Sigmoid colon (tissue), 7 donors: ENCODE data around the gene RASSF1. TPM values are rescaled to one million over a fixed set of nuclear protein-coding genes. Genes with fewer than 3 reads are reported as not detected.

Experiments
- DNase-seq: peaks from one replicate; pipeline ENCODE4 v3.0.0-alpha.2; 2019
- H3K27ac ChIP-seq, 4 donors: fragments of 200-600 bp; sonication (generic); one replicate each; pipeline ENCODE4 v1.5.1; 2016 to 2019; ENCODE audit warnings: mild to moderate bottlenecking in 1 of 4
- H3K27me3 ChIP-seq, 3 donors: fragments of 200-600 bp; sonication (generic); one replicate each; pipeline ENCODE4 v1.5.1; 2019; ENCODE audit warnings: mild to moderate bottlenecking in 1 of 3
- H3K36me3 ChIP-seq, 4 donors: fragments of 200-600 bp; sonication (generic); one replicate each; pipeline ENCODE4 v1.5.1; 2016 to 2019
- H3K4me1 ChIP-seq, 4 donors: fragments of 200-600 bp; sonication (generic); one replicate each; pipeline ENCODE4 v1.5.1; 2017 to 2019
- H3K4me3 ChIP-seq, 4 donors: fragments of 200-600 bp; sonication (generic); one replicate each; pipeline ENCODE4 v1.5.1; 2017 to 2019; ENCODE audit warnings: mild to moderate bottlenecking in 2 of 4, moderate library complexity in 1 of 4
- H3K9me3 ChIP-seq, 4 donors: fragments of 200-600 bp in 3 of 4; sonication (generic) in 3 of 4; one replicate each; pipeline versions ENCODE4 v1.5.1 to v1.6.1; 2013 to 2019
- EP300 ChIP-seq, 4 donors: sonication (generic); formaldehyde crosslinking; IDR thresholded peaks; one replicate each; pipeline ENCODE4 v1.6.1; 2017; ENCODE audit warnings: antibody characterized with exemption in 4 of 4
- POLR2A ChIP-seq, 2 donors: fragments of 450-650 bp; IDR thresholded peaks; one replicate each; pipeline ENCODE4 v1.6.1; 2016; ENCODE audit warnings: antibody characterized with exemption in 2 of 2, mild to moderate bottlenecking in 2 of 2, moderate library complexity in 2 of 2
- POLR2AphosphoS5 ChIP-seq, 4 donors: sonication (generic); formaldehyde crosslinking; IDR thresholded peaks; one replicate each; pipeline ENCODE4 v1.6.1; 2017; ENCODE audit warnings: antibody characterized with exemption in 4 of 4
- WGBS, 2 donors: extraction: QIAGEN DNeasy Blood & Tissue Kit; methylation state at CpG; one replicate each; pipeline ENCODE4 v1.1.7; 2013; 5-methylcytosine and 5-hydroxymethylcytosine counted together
- intact Hi-C: fragments of 100-400 bp; cut with DNase I; formaldehyde crosslinking; loops from one replicate; pipeline ENCODE4 v1.15.1; 2023
- polyA plus RNA-seq, 3 donors: library from polyadenylated mRNA; stranded (reverse); fragments of 200-250 nt; gene quantifications; one replicate each; pipeline ENCODE4 v1.2.3, GENCODE V29; 2013
- total RNA-seq, 4 donors: library from RNA; depleted of rRNA; stranded (reverse); fragments of >200 nt; gene quantifications; one replicate each; pipeline ENCODE4 v1.1.0, GENCODE V29; 2016
- TF ChIP-seq, protein P1 (sequence below), 4 experiments: fragments of 450-650 bp in 3 of 4; fragments of 200-600 bp in 1 of 4; IDR thresholded peaks; one replicate each; pipeline ENCODE4 v1.5.1; 2016 to 2019; ENCODE audit warnings: antibody characterized with exemption in 4 of 4, mild to moderate bottlenecking in 3 of 4, moderate library complexity in 2 of 4
- donor health status: healthy with polysubstance abuse.
- donor health status: Bipolar disorder and iron deficiency.
- donor health status: healthy.

The RASSF1 gene
- total and polyA plus RNA-seq, 7 donors = 16.4 to 41.7 (median 27.7) TPM

DNA sequence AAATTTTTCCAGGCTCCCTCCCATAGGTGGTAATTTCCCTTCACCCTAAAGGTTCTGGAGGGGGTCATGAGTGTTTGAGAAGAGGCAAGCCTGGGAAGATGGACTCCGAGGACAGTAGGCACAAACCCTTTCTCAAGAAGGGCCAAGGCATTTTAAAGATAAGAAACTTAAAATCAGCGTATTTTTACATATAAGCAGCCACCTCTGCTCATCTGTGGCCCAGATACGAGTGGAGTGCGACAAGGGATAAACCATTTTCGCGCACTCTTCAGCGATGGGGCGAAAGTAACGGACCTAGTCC is 539 bp downstream of the RASSF1 start:
- H3K36me3 ChIP-seq = no peaks in the 10 kb centered on the region
- H3K27me3 ChIP-seq = no peaks in the 10 kb centered on the region
- DNase-seq = no peak
- H3K27ac ChIP-seq = peak overlapping the region; percentile 93 to 100 (median 98)
- no peaks in the 10 kb centered on the region for H3K9me3 ChIP-seq
- intact Hi-C loops = no loop called here
- WGBS, 2 donors = 23 to 55% methylated on average over 9 of the region's 9 CpGs
- peaks cover 0 to 61% (median 59%) of the 10 kb centered on the region in 4 donors for H3K4me1 ChIP-seq
- H3K4me3 ChIP-seq = peak overlapping the region; percentile 34 to 62 (median 54)
- TF ChIP-seq, protein P1, sequence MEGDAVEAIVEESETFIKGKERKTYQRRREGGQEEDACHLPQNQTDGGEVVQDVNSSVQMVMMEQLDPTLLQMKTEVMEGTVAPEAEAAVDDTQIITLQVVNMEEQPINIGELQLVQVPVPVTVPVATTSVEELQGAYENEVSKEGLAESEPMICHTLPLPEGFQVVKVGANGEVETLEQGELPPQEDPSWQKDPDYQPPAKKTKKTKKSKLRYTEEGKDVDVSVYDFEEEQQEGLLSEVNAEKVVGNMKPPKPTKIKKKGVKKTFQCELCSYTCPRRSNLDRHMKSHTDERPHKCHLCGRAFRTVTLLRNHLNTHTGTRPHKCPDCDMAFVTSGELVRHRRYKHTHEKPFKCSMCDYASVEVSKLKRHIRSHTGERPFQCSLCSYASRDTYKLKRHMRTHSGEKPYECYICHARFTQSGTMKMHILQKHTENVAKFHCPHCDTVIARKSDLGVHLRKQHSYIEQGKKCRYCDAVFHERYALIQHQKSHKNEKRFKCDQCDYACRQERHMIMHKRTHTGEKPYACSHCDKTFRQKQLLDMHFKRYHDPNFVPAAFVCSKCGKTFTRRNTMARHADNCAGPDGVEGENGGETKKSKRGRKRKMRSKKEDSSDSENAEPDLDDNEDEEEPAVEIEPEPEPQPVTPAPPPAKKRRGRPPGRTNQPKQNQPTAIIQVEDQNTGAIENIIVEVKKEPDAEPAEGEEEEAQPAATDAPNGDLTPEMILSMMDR (IDR thresholded peaks at IDR 0.05) = no peak
- TF ChIP-seq POLR2AphosphoS5 (IDR thresholded peaks at IDR 0.05) (no peak), POLR2A (IDR thresholded peaks at IDR 0.05) (no peak), EP300 (IDR thresholded peaks at IDR 0.05) (no peak)

DNA sequence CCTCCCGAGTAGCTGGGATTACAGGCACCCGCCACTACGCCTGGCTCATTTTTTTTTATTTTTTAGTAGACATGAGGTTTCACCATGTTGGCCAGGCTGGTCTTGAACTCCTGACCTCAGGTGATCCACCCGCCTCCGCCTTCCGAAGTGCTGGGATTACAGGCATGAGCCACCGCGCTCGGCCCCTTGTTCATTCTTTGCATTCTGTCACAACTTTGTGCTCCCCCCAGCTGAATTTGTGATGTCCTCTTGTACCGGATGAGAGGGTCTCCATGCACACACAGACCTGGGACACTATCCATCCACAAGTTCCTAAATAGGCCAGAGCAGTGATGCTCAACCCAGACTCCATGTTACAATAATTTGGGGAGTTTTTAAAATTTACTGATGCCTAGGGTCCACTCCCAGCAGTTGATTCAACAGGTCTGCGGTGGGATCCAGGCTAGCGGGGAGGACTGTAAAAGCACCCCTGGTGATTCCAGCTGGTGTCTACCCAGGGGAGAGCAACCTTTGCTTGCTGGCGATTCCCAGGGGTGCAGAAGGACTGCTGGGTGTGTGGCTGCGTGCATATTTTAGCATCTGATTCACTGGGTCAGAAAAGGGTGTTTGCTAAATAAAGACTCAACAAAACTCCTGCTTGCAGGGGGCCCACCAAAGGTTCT is 1.0 kb downstream of the RASSF1 start:
- Histone ChIP-seq H3K4me3 (peak overlapping the region; percentile 34 to 62 (median 54)), H3K27me3 (no peaks in the 10 kb centered on the region), H3K9me3 (no peaks in the 10 kb centered on the region), H3K36me3 (no peaks in the 10 kb centered on the region), H3K4me1 (peaks cover 0 to 63% (median 61%) of the 10 kb centered on the region in 4 donors), H3K27ac (peak overlapping the region; percentile 93 to 100 (median 98))
- intact Hi-C loops = no loop called here
- no peak for DNase-seq
- WGBS, 2 donors = 67 to 82% methylated on average over 14 of the region's 14 CpGs
- TF ChIP-seq, protein P1 (IDR thresholded peaks at IDR 0.05) = no peak
- TF ChIP-seq POLR2A (IDR thresholded peaks at IDR 0.05) (no peak), POLR2AphosphoS5 (IDR thresholded peaks at IDR 0.05) (no peak), EP300 (IDR thresholded peaks at IDR 0.05) (no peak)

DNA sequence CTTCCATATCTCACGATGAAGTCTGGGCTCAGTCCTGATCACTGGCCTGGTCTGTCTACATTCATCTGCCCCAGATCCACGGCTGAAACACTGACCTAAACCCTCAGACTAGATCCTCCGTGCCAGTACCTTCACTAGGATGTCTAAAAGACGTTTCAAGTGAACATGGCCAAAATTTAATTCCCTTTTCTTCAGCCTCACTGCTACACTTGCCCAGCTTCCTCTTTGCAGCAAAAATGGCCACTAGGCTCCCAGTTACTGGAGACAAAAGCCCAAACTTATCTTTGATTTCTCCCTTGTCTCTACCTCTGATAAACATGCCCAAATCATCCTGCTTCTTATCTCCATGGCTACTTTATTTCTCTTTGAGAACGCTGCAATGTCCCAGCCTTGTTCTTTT is 1.7 kb downstream of the RASSF1 start:
- no peak for DNase-seq
- H3K9me3 ChIP-seq = no peaks in the 10 kb centered on the region
- H3K27me3 ChIP-seq = no peaks in the 10 kb centered on the region
- peak overlapping the region; percentile 93 to 100 (median 98) for H3K27ac ChIP-seq
- H3K36me3 ChIP-seq = no peaks in the 10 kb centered on the region
- H3K4me1 ChIP-seq = peaks cover 0 to 70% (median 67%) of the 10 kb centered on the region in 4 donors
- TF ChIP-seq, protein P1 (IDR thresholded peaks at IDR 0.05) = no peak
- TF ChIP-seq POLR2AphosphoS5 (IDR thresholded peaks at IDR 0.05) = no peak
- no peak for TF ChIP-seq EP300 (IDR thresholded peaks at IDR 0.05)
- TF ChIP-seq POLR2A (IDR thresholded peaks at IDR 0.05) = no peak
- 54 to 76% methylated on average over 5 of the region's 5 CpGs for WGBS, 2 donors
- peak overlapping the region in 1 of 4 donors; percentile 83 for H3K4me3 ChIP-seq
- intact Hi-C loops = no loop called here

DNA sequence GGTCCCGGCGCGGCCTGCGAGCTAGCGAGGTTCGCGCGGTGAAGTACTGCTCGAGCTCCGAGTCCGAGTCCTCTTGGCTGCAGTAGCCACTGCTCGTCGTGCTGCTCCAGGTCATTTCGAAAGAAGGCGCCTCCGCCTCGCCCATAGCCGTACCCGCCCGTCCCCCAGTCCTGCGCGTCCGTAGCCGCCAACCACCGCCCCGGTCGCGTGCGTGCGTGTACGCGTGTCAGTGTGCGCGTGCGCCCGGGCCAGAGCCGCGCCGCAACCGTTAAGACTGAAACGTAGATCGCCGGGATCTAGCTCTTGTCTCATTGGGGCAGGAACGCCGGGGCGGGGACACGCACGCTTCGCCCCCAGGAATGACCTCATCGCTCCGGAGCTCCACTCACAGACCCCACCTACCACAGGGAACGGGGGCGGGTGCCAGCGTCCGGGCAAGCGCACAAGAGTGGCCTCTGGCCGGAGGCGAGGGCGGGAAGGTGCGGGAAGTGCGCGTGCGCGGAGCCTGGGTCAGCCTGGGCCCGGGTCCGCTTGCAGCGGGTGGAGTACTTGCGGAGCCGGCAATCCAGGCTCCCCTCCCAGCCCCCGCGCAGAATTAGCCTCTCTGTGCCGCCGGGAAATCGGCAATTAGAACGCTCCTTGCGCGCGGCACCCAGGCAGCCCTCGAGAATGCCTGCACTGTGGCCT is 3.3 kb downstream of the RASSF1 start:
- peak; percentile 100 for DNase-seq
- Histone ChIP-seq H3K9me3 (no peaks in the 10 kb centered on the region), H3K4me3 (peak overlapping the region; percentile 69 to 83 (median 77)), H3K36me3 (no peaks in the 10 kb centered on the region), H3K4me1 (peaks cover 0 to 81% (median 79%) of the 10 kb centered on the region in 4 donors), H3K27ac (peak overlapping the region; percentile 93 to 100 (median 98)), H3K27me3 (no peaks in the 10 kb centered on the region)
- 0% methylated on average over 79 of the region's 79 CpGs for WGBS, 2 donors
- TF ChIP-seq POLR2A (IDR thresholded peaks at IDR 0.05) (peak; percentile 72 to 77), EP300 (IDR thresholded peaks at IDR 0.05) (no peak), POLR2AphosphoS5 (IDR thresholded peaks at IDR 0.05) (peak; percentile 93 to 98 (median 95))
- TF ChIP-seq, protein P1 (IDR thresholded peaks at IDR 0.05) = no peak
- intact Hi-C loops = no loop called here
